ENCODE measurements around the gene NCOR1.
"Not testable (repeated sequence)": the region's sequence is repeated elsewhere in the genome, so short reads cannot be mapped to it uniquely, and the experiment has no call there.

The NCOR1 gene

DNA sequence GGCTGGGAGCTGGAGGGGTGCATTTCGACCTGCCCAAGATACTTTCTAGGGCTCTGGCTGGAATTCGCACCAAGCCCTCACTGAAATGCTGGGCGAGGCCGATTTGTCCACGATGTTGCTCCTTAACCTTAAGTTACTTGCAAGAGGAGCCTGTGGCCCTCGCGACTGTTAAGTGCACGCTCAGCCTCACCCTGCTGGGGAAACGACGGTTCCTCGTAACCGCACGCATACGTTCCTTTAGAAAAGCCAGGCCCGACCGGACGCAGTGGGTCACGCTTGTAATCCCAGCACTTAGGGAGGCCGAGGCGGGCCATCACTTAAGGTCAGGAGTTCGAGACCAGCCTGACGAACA lies 607 bp upstream of the NCOR1 start:
- no peak for DNase-seq (ENCODE audit: low read depth in 2 of 2)
- peak overlapping the region; percentile 66 to 89 for H3K4me3 ChIP-seq (replicated peaks in 1 of 2; ENCODE audit: low read depth in 2 of 2, low read length in 2 of 2)
- TF ChIP-seq, protein P1, sequence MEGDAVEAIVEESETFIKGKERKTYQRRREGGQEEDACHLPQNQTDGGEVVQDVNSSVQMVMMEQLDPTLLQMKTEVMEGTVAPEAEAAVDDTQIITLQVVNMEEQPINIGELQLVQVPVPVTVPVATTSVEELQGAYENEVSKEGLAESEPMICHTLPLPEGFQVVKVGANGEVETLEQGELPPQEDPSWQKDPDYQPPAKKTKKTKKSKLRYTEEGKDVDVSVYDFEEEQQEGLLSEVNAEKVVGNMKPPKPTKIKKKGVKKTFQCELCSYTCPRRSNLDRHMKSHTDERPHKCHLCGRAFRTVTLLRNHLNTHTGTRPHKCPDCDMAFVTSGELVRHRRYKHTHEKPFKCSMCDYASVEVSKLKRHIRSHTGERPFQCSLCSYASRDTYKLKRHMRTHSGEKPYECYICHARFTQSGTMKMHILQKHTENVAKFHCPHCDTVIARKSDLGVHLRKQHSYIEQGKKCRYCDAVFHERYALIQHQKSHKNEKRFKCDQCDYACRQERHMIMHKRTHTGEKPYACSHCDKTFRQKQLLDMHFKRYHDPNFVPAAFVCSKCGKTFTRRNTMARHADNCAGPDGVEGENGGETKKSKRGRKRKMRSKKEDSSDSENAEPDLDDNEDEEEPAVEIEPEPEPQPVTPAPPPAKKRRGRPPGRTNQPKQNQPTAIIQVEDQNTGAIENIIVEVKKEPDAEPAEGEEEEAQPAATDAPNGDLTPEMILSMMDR (IDR thresholded peaks at IDR 0.05; ENCODE audit: low read depth, low read length) = no peak

- peak overlapping the region; percentile 66 to 89 for H3K4me3 ChIP-seq (replicated peaks in 1 of 2; ENCODE audit: low read depth in 2 of 2, low read length in 2 of 2)
Measured at GRCh38 chr17:16215002-16215272, 397 bp downstream of the NCOR1 start.

DNA sequence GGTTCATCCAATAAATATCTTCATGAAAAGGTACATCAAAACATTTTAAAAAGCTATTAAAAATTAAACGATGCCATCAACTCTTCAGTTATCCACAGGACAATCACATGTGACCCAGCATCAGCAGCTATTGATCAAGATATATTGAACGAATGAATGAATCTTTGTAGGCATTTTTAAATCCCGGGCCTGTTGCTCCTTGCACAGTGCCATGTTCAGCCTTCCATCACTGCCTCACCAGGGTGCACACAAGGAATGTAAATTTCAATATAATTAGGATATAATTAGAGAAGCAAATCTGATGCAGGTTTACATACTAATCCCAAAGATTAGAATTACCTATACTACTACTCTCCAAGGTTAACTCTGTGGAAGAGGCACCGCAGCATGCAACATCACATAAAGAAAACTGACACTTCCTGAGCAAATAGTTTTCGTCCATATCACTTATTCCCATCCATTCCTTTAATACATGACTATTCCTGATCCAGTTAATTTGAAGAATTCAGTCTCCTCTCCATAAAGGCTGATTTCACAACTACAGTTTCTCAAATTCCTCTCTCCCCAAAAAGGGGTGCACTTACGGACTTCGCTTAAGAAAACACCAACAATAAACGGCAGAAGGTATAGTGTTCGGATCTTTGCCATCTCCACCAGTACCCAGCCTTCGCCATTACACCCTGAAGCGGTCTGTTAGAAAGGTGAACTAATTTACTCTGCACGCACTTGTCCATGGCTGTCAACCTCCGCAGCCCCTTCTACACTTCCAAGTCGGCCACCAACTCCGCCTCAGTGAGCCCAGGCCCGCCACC lies 938 bp downstream of the NCOR1 start:
- peak overlapping the region; percentile 66 to 89 for H3K4me3 ChIP-seq (replicated peaks in 1 of 2; ENCODE audit: low read depth in 2 of 2, low read length in 2 of 2)
- peak in 1 of 2 donors; percentile 16 for DNase-seq (ENCODE audit: low read depth in 2 of 2)
- TF ChIP-seq, protein P1 (IDR thresholded peaks at IDR 0.05; ENCODE audit: low read depth, low read length) = no peak

More at GRCh38 chr17:16215002-16215272, 397 bp downstream of the NCOR1 start:
- TF ChIP-seq, protein P1 (IDR thresholded peaks at IDR 0.05; ENCODE audit: low read depth, low read length) = no peak
- DNase-seq (ENCODE audit: low read depth in 2 of 2) = peak; percentile 34 to 38

DNA sequence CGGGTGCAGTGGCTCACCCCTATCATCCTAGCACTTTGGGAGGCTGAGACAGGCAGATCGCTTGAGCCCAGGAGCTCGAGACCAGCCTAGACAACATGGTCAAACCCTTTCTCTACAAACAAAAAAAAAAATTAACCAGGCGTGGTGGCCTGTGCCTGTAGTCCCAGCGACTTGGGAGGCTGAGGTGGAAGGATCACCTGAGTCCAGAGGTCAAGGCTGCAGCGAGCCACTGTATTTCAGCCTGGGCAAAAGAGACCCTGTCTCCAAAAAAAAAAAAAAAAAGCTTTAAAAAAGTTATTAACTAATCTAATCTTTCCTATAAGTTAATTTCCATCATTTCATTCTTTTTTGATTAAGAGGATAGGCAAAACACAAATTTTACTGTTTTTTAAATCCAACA lies 2.5 kb downstream of the NCOR1 start:
- no peak overlapping the region for H3K4me3 ChIP-seq (replicated peaks in 1 of 2; ENCODE audit: low read depth in 2 of 2, low read length in 2 of 2)
- DNase-seq (ENCODE audit: low read depth in 2 of 2) = no peak
- TF ChIP-seq, protein P1 (IDR thresholded peaks at IDR 0.05; ENCODE audit: low read depth, low read length) = no peak

- TF ChIP-seq, protein P1 (IDR thresholded peaks at IDR 0.05; ENCODE audit: low read depth, low read length) = no peak
- no peak overlapping the region for H3K4me3 ChIP-seq (replicated peaks in 1 of 2; ENCODE audit: low read depth in 2 of 2, low read length in 2 of 2)
- no peak for DNase-seq (ENCODE audit: low read depth in 2 of 2)
Measured at GRCh38 chr17:16211590-16211989, 3.7 kb downstream of the NCOR1 start.

- DNase-seq (ENCODE audit: low read depth in 2 of 2) = not testable (repeated sequence)
Measured at GRCh38 chr17:16204763-16205162, 10.6 kb downstream of the NCOR1 start.

DNA sequence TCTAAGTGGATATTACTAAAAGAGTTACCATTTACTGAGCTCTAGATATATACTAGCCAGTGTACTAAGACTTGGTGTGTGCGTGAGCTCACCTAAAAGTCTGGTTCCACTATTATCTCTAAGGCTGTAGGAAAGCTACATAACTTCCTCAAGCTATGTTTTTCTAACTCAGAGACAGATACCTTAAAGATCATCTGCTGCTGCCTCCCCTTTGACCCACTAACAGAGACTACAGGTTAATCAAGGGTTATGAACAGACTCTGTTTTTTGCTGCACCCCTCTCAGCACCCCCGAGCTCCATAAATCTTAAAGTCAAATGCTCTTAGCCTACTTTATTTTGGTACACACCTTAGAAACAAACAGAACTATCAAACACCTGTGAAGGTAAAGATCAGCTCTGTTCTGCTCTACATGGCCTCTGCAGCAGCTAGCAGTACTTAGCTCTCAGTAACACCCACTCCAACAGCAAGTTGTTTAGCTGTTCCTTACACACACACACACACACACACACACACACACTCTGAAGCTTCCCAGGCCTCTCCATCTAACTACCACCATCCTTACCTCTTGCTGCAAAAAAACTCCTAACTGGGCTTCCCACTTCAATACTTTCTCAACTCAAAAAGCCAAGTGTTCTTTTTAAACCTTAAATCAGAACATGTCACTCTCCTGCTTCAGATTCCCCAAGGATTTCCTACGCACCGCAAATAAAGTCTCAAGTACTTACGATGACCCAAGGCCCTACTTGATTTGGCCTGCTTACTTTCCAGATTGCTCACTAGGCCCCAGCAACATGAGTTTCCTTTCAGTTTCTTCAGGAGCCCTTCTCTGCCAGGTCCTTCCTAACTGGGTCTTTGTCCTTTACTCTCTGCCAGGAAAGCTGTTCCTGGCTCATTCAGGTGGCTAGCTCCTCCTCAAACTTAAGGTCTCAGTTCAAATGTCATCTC lies 12.5 kb downstream of the NCOR1 start:
- H3K4me3 ChIP-seq (replicated peaks in 1 of 2; ENCODE audit: low read depth in 2 of 2, low read length in 2 of 2) = not testable (repeated sequence)
- DNase-seq (ENCODE audit: low read depth in 2 of 2) = peak; percentile 37 to 56

More at GRCh38 chr17:16204763-16205162, 10.6 kb downstream of the NCOR1 start:
- H3K4me3 ChIP-seq (replicated peaks in 1 of 2; ENCODE audit: low read depth in 2 of 2, low read length in 2 of 2) = not testable (repeated sequence)

- DNase-seq (ENCODE audit: low read depth in 2 of 2); H3K4me3 ChIP-seq (replicated peaks in 1 of 2; ENCODE audit: low read depth in 2 of 2, low read length in 2 of 2): not testable (repeated sequence)
Measured at GRCh38 chr17:16201693-16202131, 13.6 kb downstream of the NCOR1 start.

All from cardiac fibroblast (primary cell).